AG09309 (cell line): ENCODE data around the gene PLEKHJ1.

Experiments used
- DNase-seq: peaks from one replicate; pipeline ENCODE4 v3.0.0-alpha.2; 2010; ENCODE audit warnings: low read depth
- H3K4me3 ChIP-seq: 2 replicates; pipeline ENCODE4 v1.5.1; 2011; ENCODE audit warnings: mild to moderate bottlenecking, low read depth, low read length, moderate library complexity; ENCODE audit not compliant: control insufficient read depth
- CTCF ChIP-seq: IDR thresholded peaks from 2 replicates; pipeline ENCODE4 v1.5.1; 2011; ENCODE audit warnings: mild to moderate bottlenecking, low read depth, low read length, inconsistent platforms; ENCODE audit not compliant: insufficient read depth, control insufficient read depth; ENCODE audit errors: missing control alignments

The PLEKHJ1 gene

GRCh38 chr19:2233601-2234280 lies 2.4 kb downstream of the PLEKHJ1 start:
- H3K4me3 ChIP-seq = no peak overlapping the region
- DNase-seq = no peak
- TF ChIP-seq CTCF = no peak

- TF ChIP-seq CTCF = no peak
- no peak for DNase-seq
- no peak overlapping the region for H3K4me3 ChIP-seq
Observed at GRCh38 chr19:2232286-2233151, 3.6 kb downstream of the PLEKHJ1 start.

- DNase-seq = no peak
- no peak for TF ChIP-seq CTCF
- H3K4me3 ChIP-seq = no peak overlapping the region
Observed at GRCh38 chr19:2231621-2232221, 4.4 kb downstream of the PLEKHJ1 start.

GRCh38 chr19:2230807-2231533 lies 5.2 kb downstream of the PLEKHJ1 start:
- TF ChIP-seq CTCF = no peak
- DNase-seq = no peak
- no peak overlapping the region for H3K4me3 ChIP-seq

DNA sequence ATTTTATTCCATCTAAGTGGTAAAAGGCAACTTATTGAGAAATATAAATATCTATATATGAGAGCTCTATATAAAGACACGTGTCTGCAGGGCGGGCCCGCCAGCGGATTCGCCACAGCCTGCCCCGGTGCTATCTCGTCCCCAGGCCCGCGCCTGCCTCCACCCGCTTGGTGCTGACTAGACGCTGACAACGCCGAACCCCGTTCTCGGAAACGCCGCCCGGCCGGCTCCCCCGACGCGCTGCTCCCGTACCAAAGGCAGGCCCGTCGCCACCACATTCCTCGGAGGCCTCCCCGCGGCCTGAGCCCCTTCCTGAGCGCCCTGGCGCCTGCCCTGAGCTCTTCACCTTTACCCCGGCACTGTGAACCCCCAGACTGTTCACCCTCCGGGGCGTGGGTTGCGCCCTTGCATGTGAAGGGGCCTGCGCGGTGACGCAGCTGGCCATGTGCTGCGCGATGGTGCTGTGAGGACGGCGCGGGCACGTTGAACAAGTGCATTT lies 6.0 kb downstream of the PLEKHJ1 start:
- DNase-seq = no peak
- no peak for TF ChIP-seq CTCF

More for the DNA sequence above, 6.0 kb downstream of the PLEKHJ1 start:
- no peak overlapping the region for H3K4me3 ChIP-seq
